Caco-2 (cell line): Measurements from ENCODE around the gene KLK3. TPM values are rescaled to one million over a fixed set of nuclear protein-coding genes. Genes with fewer than 3 reads are reported as not detected.

Experiments
- BruUV-seq: library from RNA; stranded (reverse); fragments of 400-500 nt; replicated peaks from 2 replicates; lab custom pipeline; 2021; lab: Mats Ljungman, UMichigan
- CTCF ChIA-PET: fragments of 300-600 bp; sonication (Branson Sonifier 250); formaldehyde crosslinking; loops from one replicate; lab custom pipeline; 2022; ENCODE audit warnings: antibody characterized with exemption; lab: Charles Lee
- POLR2A ChIA-PET: fragments of 300-600 bp; sonication (Branson Sonifier 250); formaldehyde crosslinking; loops from one replicate; lab custom pipeline; 2022; ENCODE audit warnings: antibody characterized with exemption; lab: Charles Lee
- DNase-seq, 2 experiments: peaks; one replicate each; pipeline versions ENCODE4 v3.0.0 to v3.0.0-alpha.2; 2020 to 2022
- H3K27me3 ChIP-seq: replicated peaks from 2 replicates; pipeline ENCODE4 v1.6.0; 2011; ENCODE audit warnings: low read length; ENCODE audit not compliant: control insufficient read depth, insufficient read depth
- H3K36me3 ChIP-seq: 2 replicates; pipeline ENCODE4 v1.5.1; 2011; ENCODE audit warnings: low read length; ENCODE audit not compliant: control insufficient read depth, insufficient read depth
- H3K4me1 ChIP-seq: fragments of 250-450 bp; sonication (Bioruptor Pico); 2 replicates; pipeline ENCODE4 v1.5.1; 2020; ENCODE audit warnings: mild to moderate bottlenecking
- H3K4me3 ChIP-seq: 2 replicates; pipeline ENCODE4 v1.5.1; 2011; ENCODE audit warnings: low read depth, mild to moderate bottlenecking, control low read depth, low read length
- H3K9me3 ChIP-seq: fragments of 250-450 bp; sonication (Bioruptor Pico); 2 replicates; pipeline ENCODE4 v1.5.1; 2020; ENCODE audit warnings: mild to moderate bottlenecking, moderate library complexity
- H3K27ac Mint-ChIP-seq: one replicate; pipeline ENCODE4 v1.8.0; 2022; ENCODE audit warnings: mixed read lengths; ENCODE audit not compliant: unreplicated experiment
- H3K27me3 Mint-ChIP-seq: one replicate; pipeline ENCODE4 v1.8.0; 2022; ENCODE audit warnings: mixed read lengths; ENCODE audit not compliant: insufficient read depth, unreplicated experiment
- H3K36me3 Mint-ChIP-seq: one replicate; pipeline ENCODE4 v1.8.0; 2022; ENCODE audit warnings: mild to moderate bottlenecking, mixed read lengths; ENCODE audit not compliant: insufficient read depth, unreplicated experiment
- H3K4me1 Mint-ChIP-seq: one replicate; pipeline ENCODE4 v1.8.0; 2022; ENCODE audit warnings: low read depth, mixed read lengths; ENCODE audit not compliant: unreplicated experiment
- H3K4me3 Mint-ChIP-seq: one replicate; pipeline ENCODE4 v1.8.0; 2022; ENCODE audit warnings: mild to moderate bottlenecking, moderate library complexity, mixed read lengths; ENCODE audit not compliant: unreplicated experiment
- H3K9me3 Mint-ChIP-seq: one replicate; pipeline ENCODE4 v1.8.0; 2022; ENCODE audit warnings: mixed read lengths; ENCODE audit not compliant: unreplicated experiment
- CTCF ChIP-seq, 2 experiments: fragments of 200-600 bp in 1 of 2; IDR thresholded peaks; 1 replicate in 1 of 2; 2 replicates in 1 of 2; pipeline versions ENCODE4 v1.5.1 to v1.8.0; 2011 to 2022; ENCODE audit warnings: antibody characterized with exemption in 1 of 2, control low read depth in 1 of 2, inconsistent platforms in 1 of 2, low read depth in 1 of 2, low read length in 1 of 2, mild to moderate bottlenecking in 1 of 2, moderate library complexity in 1 of 2; ENCODE audit not compliant: insufficient read depth in 1 of 2, severe bottlenecking in 1 of 2, unreplicated experiment in 1 of 2
- intact Hi-C: fragments of 100-400 bp; cut with micrococcal nuclease; formaldehyde crosslinking; loops from one replicate; pipeline ENCODE4 v1.10.0; 2022; ENCODE audit not compliant: unreplicated experiment
- total RNA-seq: library from RNA; stranded (reverse); gene quantifications from 2 replicates; pipeline ENCODE4 v1.2.3, GENCODE V29; 2022

The KLK3 gene
- total RNA-seq, 1 experiment from 2014 or later = not detected

- intact Hi-C loops = no loop called here
- Mint-ChIP-seq H3K36me3 (no peaks in the 10 kb centered on the region), H3K4me3 (no peak overlapping the region), H3K4me1 (no peaks in the 10 kb centered on the region), H3K9me3 (no peaks in the 10 kb centered on the region), H3K27ac (no peak overlapping the region), H3K27me3 (peaks cover 12% of the 10 kb centered on the region)
- no peak for TF ChIP-seq CTCF (IDR thresholded peaks at IDR 0.05; ENCODE audit: insufficient read depth in 1 of 2, low read depth in 1 of 2, low read length in 1 of 2, severe bottlenecking in 1 of 2, unreplicated experiment in 1 of 2)
- Histone ChIP-seq H3K4me3 (no peak overlapping the region), H3K36me3 (no peaks in the 10 kb centered on the region), H3K9me3 (no peaks in the 10 kb centered on the region), H3K4me1 (no peaks in the 10 kb centered on the region), H3K27me3 (no peaks in the 10 kb centered on the region)
- DNase-seq = no peak
- CTCF ChIA-PET = no interaction called here
- POLR2A ChIA-PET = no interaction called here
- no TSS peak for BruUV-seq
These were observed 53.6 kb downstream of the KLK3 start for GRCh38 chr19:50908336-50908735.

GRCh38 chr19:50909240-50910070, 54.7 kb downstream of the KLK3 start:
- Histone ChIP-seq H3K4me1 (no peaks in the 10 kb centered on the region), H3K27me3 (no peaks in the 10 kb centered on the region), H3K36me3 (no peaks in the 10 kb centered on the region), H3K9me3 (no peaks in the 10 kb centered on the region), H3K4me3 (no peak overlapping the region)
- ChIA-PET CTCF (no interaction called here), POLR2A (no interaction called here)
- Mint-ChIP-seq H3K27ac (no peak overlapping the region), H3K9me3 (no peaks in the 10 kb centered on the region), H3K4me3 (no peak overlapping the region), H3K27me3 (peaks cover 12% of the 10 kb centered on the region), H3K4me1 (no peaks in the 10 kb centered on the region), H3K36me3 (no peaks in the 10 kb centered on the region)
- intact Hi-C loops = no loop called here
- BruUV-seq = no TSS peak
- peak; percentile 42 to 81 for DNase-seq
- TF ChIP-seq CTCF (IDR thresholded peaks at IDR 0.05; ENCODE audit: insufficient read depth in 1 of 2, low read depth in 1 of 2, low read length in 1 of 2, severe bottlenecking in 1 of 2, unreplicated experiment in 1 of 2) = no peak

Other genes starting within 250 kb of the KLK3 start
- gene SYT3, start 215.0 kb upstream of the KLK3 start, total RNA-seq = 0.41 and 0.70 TPM in 2 replicates
- gene C19orf81, start 205.5 kb upstream of the KLK3 start, total RNA-seq = 0.41 TPM in 1 of 2 replicates, not detected in the other
- not detected in 2 replicates for gene SHANK1, start 135.1 kb upstream of the KLK3 start, total RNA-seq
- 0.51 and 1.1 TPM in 2 replicates for gene CLEC11A, start 131.6 kb upstream of the KLK3 start, total RNA-seq
- gene GPR32, start 84.5 kb upstream of the KLK3 start, total RNA-seq = not detected in 2 replicates
- gene ACP4, start 64.5 kb upstream of the KLK3 start, total RNA-seq = not detected in 2 replicates
- gene KLK1, start 31.1 kb upstream of the KLK3 start, total RNA-seq = 0.73 and 1.1 TPM in 2 replicates
- not detected in 2 replicates for gene KLK15, start 21.3 kb upstream of the KLK3 start, total RNA-seq
- not detected in 2 replicates for gene KLK2, start 18.5 kb downstream of the KLK3 start, total RNA-seq
- not detected in 2 replicates for gene KLK4, start 56.5 kb downstream of the KLK3 start, total RNA-seq
- not detected in 2 replicates for gene KLK5, start 98.1 kb downstream of the KLK3 start, total RNA-seq
- 1.3 and 1.5 TPM in 2 replicates for gene KLK6, start 114.7 kb downstream of the KLK3 start, total RNA-seq
- gene KLK7, start 129.0 kb downstream of the KLK3 start, total RNA-seq = not detected in 2 replicates
- 1.7 TPM in 1 of 2 replicates, not detected in the other for gene KLK8, start 146.7 kb downstream of the KLK3 start, total RNA-seq
- not detected in 2 replicates for gene KLK10, start 164.8 kb downstream of the KLK3 start, total RNA-seq
- gene KLK11, start 171.7 kb downstream of the KLK3 start, total RNA-seq = not detected in 2 replicates
- not detected in 2 replicates for gene KLK12, start 180.1 kb downstream of the KLK3 start, total RNA-seq
- gene KLK13, start 210.2 kb downstream of the KLK3 start, total RNA-seq = not detected in 2 replicates
- gene KLK14, start 228.0 kb downstream of the KLK3 start, total RNA-seq = not detected in 2 replicates